K562 (cell line): ENCODE data around the gene EGLN1. TPM values are rescaled to one million over a fixed set of nuclear protein-coding genes. Genes with fewer than 3 reads are reported as not detected.

Experiments
- ATAC-seq: fragments of 200-7000 bp; cut with Tn5 transposase; 3 replicates; pipeline ENCODE4 v1.9.1; 2020; ENCODE audit warnings: moderate library complexity
- BruUV-seq: library from RNA; stranded (reverse); fragments of 400-500 nt; replicated peaks from 2 replicates; lab custom pipeline; 2021; lab: Mats Ljungman, UMichigan
- CTCF ChIA-PET: fragments of 300-600 bp; formaldehyde crosslinking; extraction: SDS; loops from one replicate; lab custom pipeline; 2021; ENCODE audit warnings: low intra/inter-chr PET ratio; lab: Yijun Ruan, JAX
- POLR2A ChIA-PET: fragments of 300-600, 350-650 bp; sonication (Branson Sonifier 250); formaldehyde crosslinking; extraction: SDS; loops from one replicate; lab custom pipeline; 2021; ENCODE audit warnings: antibody characterized with exemption, inconsistent platforms; lab: Yijun Ruan, JAX
- DNase-seq, 4 experiments: peaks; one replicate each; pipeline versions ENCODE4 v3.0.0 to v3.0.0-alpha.2; 2011 to 2018; ENCODE audit warnings: low spot score in 3 of 4, mixed read lengths in 3 of 4; ENCODE audit errors: extremely low read depth in 1 of 4
- FAIRE-seq: peaks from 2 replicates; lab custom pipeline; 2011; peaks lifted over from hg19 to GRCh38; lab: Jason Lieb, UNC
- H2AFZ ChIP-seq: 2 replicates; pipeline ENCODE4 v1.6.0; 2011; ENCODE audit warnings: low read depth, low read length, control low read depth, inconsistent platforms
- H3K27ac ChIP-seq: fragments of 200-600 bp; 3 replicates; pipeline ENCODE4 v1.8.0; 2011; ENCODE audit warnings: low read depth, mild to moderate bottlenecking, control low read depth, inconsistent platforms, low read length, moderate library complexity, mixed read lengths; ENCODE audit errors: extremely low read depth
- H3K27me3 ChIP-seq, 2 experiments: fragments of 300-600 bp in 1 of 2; 2 replicates in 1 of 2; 3 replicates in 1 of 2; pipeline versions ENCODE4 v1.6.0 to v1.8.0; 2011; ENCODE audit warnings: inconsistent platforms in 2 of 2, low read length in 2 of 2, mild to moderate bottlenecking in 1 of 2, mixed read lengths in 1 of 2, moderate library complexity in 1 of 2; ENCODE audit not compliant: control insufficient read depth in 2 of 2, insufficient read depth in 2 of 2
- H3K36me3 ChIP-seq: fragments of 300-600 bp; 3 replicates; pipeline ENCODE4 v1.8.0; 2011; ENCODE audit warnings: mild to moderate bottlenecking, low read length, inconsistent platforms; ENCODE audit not compliant: control insufficient read depth, insufficient read depth
- H3K4me1 ChIP-seq, 2 experiments: fragments of 200-600 bp in 1 of 2; replicated peaks in 1 of 2; 2 replicates in 1 of 2; 3 replicates in 1 of 2; pipeline versions ENCODE4 v1.5.1 to v1.8.0; 2011; ENCODE audit warnings: inconsistent platforms in 2 of 2, low read length in 2 of 2, mild to moderate bottlenecking in 1 of 2, mixed read lengths in 1 of 2, moderate library complexity in 1 of 2; ENCODE audit not compliant: control insufficient read depth in 2 of 2, insufficient read depth in 2 of 2
- H3K4me2 ChIP-seq: 2 replicates; pipeline ENCODE4 v1.6.1; 2011; ENCODE audit warnings: low read length, control low read depth, inconsistent platforms, mixed read lengths; ENCODE audit not compliant: insufficient read depth
- H3K4me3 ChIP-seq: fragments of 200-600 bp; sonication (generic), shearing (Covaris generic); 2 replicates; pipeline ENCODE4 v1.5.1; 2016; ENCODE audit warnings: control low read depth, inconsistent platforms
- H3K79me2 ChIP-seq: fragments of 200-600 bp; 3 replicates; pipeline ENCODE4 v1.8.0; 2011; ENCODE audit warnings: low read length, inconsistent platforms; ENCODE audit not compliant: control insufficient read depth, insufficient read depth
- H3K9ac ChIP-seq, 2 experiments: 2 replicates each; pipeline versions ENCODE4 v1.6.0 to v1.6.1; 2011; ENCODE audit warnings: low read depth in 2 of 2, low read length in 2 of 2, control low read depth in 1 of 2, inconsistent platforms in 1 of 2, mild to moderate bottlenecking in 1 of 2, mixed read lengths in 1 of 2; ENCODE audit not compliant: insufficient read depth in 1 of 2
- H3K9me1 ChIP-seq: one replicate; pipeline ENCODE4 v1.6.0; 2011; ENCODE audit warnings: inconsistent platforms, mild to moderate bottlenecking, low read length, moderate library complexity; ENCODE audit not compliant: control insufficient read depth, insufficient read depth
- H3K9me3 ChIP-seq: replicated peaks from 2 replicates; pipeline ENCODE4 v1.5.1; 2011; ENCODE audit warnings: low read depth, low read length, inconsistent platforms; ENCODE audit not compliant: control insufficient read depth, insufficient read depth
- H4K20me1 ChIP-seq: replicated peaks from 2 replicates; pipeline ENCODE4 v1.6.1; 2011; ENCODE audit warnings: low read length, inconsistent platforms, mixed read lengths; ENCODE audit not compliant: control insufficient read depth, insufficient read depth
- FOXJ3 ChIP-seq: sonication (generic); formaldehyde crosslinking; IDR thresholded peaks from 2 replicates; pipeline ENCODE4 v1.4.0; 2020; ENCODE audit warnings: mild to moderate bottlenecking, missing genetic modification reagents
- HIVEP1 ChIP-seq: fragments of 250-450 bp; sonication (Bioruptor Pico); IDR thresholded peaks from 2 replicates; pipeline ENCODE4 v1.4.0; 2020; ENCODE audit warnings: mild to moderate bottlenecking
- POLR2AphosphoS5 ChIP-seq: IDR thresholded peaks from 2 replicates; pipeline ENCODE4 v1.6.1; 2011; ENCODE audit warnings: mild to moderate bottlenecking, low read depth, low read length, moderate library complexity; ENCODE audit not compliant: control insufficient read depth, insufficient read depth
- TCF7 ChIP-seq: sonication (generic); IDR thresholded peaks from 2 replicates; pipeline ENCODE4 v1.6.1; 2016; ENCODE audit warnings: antibody characterized with exemption, borderline replicate concordance
- XRCC4 ChIP-seq: IDR thresholded peaks from one replicate; pipeline ENCODE4 v1.6.1; 2011; ENCODE audit not compliant: insufficient read depth, insufficient read length; ENCODE audit errors: extremely low read depth
- ZNF407 ChIP-seq: fragments of 450-650 bp; IDR thresholded peaks from 2 replicates; pipeline ENCODE4 v1.6.1; 2016; ENCODE audit warnings: low read depth
- ZNF785 ChIP-seq: fragments of 250-450 bp; sonication (Bioruptor Pico); IDR thresholded peaks from 2 replicates; pipeline ENCODE4 v1.4.0; 2020; ENCODE audit warnings: mild to moderate bottlenecking
- in situ Hi-C: fragments of 300-500 bp; cut with MboI; formaldehyde crosslinking; loops from 4 replicates; pipeline ENCODE4 v1.15.0; 2018; ENCODE audit warnings: inconsistent platforms, mixed read lengths
- intact Hi-C: fragments of 100-400 bp; cut with micrococcal nuclease; formaldehyde crosslinking; loops from 2 replicates; pipeline ENCODE4 v1.14.2; 2022
- polyA plus RNA-seq, 8 experiments: library from polyadenylated mRNA; depleted of rRNA in 4 of 8; stranded (reverse) in 5 of 8; unstranded in 3 of 8; fragments of >200 nt; fragmentation: Nextera tagmentation in 2 of 8; fragmentation: Illumina TruSeq in 1 of 8; extraction: Ambion mirVana in 2 of 8; extraction: Trizol in 1 of 8; gene quantifications; 2 replicates each; pipeline versions ENCODE4 v1.2.1 to v1.2.3, GENCODE V29; 2011 to 2014; ENCODE audit warnings: inconsistent platforms in 1 of 8, missing spikeins in 1 of 8
- total RNA-seq, 7 experiments: library from RNA; depleted of rRNA in 6 of 7; stranded (reverse); fragments of >200 nt in 6 of 7; fragmentation: Illumina TruSeq in 2 of 7; extraction: Trizol in 2 of 7; gene quantifications; 2 replicates each; pipeline versions ENCODE4 v1.2.1 to v1.2.3, GENCODE V29; 2011 to 2021; ENCODE audit warnings: low replicate concordance in 1 of 7
- TF ChIP-seq, protein P1 (sequence below): sonication (generic); formaldehyde crosslinking; IDR thresholded peaks from 2 replicates; pipeline ENCODE4 v1.8.0; 2022; ENCODE audit warnings: mild to moderate bottlenecking, missing genetic modification reagents

The EGLN1 gene
- total and polyA plus RNA-seq, 9 of the 15 experiments (the other 6 are each of a cell fraction or from before 2014, with no cell fraction given): 5.2 to 54.3 (median 24.6) TPM

GRCh38 chr1:231386466-231386865, 35.6 kb downstream of the EGLN1 start:
- intact Hi-C loops (no loop called here), in situ Hi-C loops (no loop called here)
- Histone ChIP-seq H3K4me1 (no peaks in the 10 kb centered on the region), H3K9me1 (no peaks in the 10 kb centered on the region), H3K4me3 (no peak overlapping the region), H3K9ac (no peak overlapping the region), H3K4me2 (no peak overlapping the region), H3K9me3 (no peaks in the 10 kb centered on the region), H3K36me3 (peaks cover 5% of the 10 kb centered on the region; the same call in 2 of the 3 replicates), H3K27ac (no peak overlapping the region), H3K27me3 (no peaks in the 10 kb centered on the region), H3K79me2 (peaks cover 91% of the 10 kb centered on the region), H2AFZ (no peak overlapping the region), H4K20me1 (peaks cover 5% of the 10 kb centered on the region; the same call in 1 of the 2 replicates)
- POLR2A ChIA-PET: interaction anchor here (0.6 to 1.6 kb wide), 6 partner anchors 9 to 175 kb away, joined by 3 to 4 read pairs (median 3); no protein-coding TSS in a partner anchor
- no peak for DNase-seq
- no peak for ATAC-seq
- no TSS peak for BruUV-seq
- CTCF ChIA-PET: no interaction called here
- no peak for FAIRE-seq
- no peak for TF ChIP-seq XRCC4
- no peak for TF ChIP-seq FOXJ3 (CRISPR knock-in tag)
- TF ChIP-seq HIVEP1 (CRISPR knock-in tag): no peak
- no peak for TF ChIP-seq ZNF785 (CRISPR knock-in tag)
- TF ChIP-seq POLR2AphosphoS5: no peak
- TF ChIP-seq TCF7: no peak
- no peak for TF ChIP-seq ZNF407
- TF ChIP-seq, protein P1, sequence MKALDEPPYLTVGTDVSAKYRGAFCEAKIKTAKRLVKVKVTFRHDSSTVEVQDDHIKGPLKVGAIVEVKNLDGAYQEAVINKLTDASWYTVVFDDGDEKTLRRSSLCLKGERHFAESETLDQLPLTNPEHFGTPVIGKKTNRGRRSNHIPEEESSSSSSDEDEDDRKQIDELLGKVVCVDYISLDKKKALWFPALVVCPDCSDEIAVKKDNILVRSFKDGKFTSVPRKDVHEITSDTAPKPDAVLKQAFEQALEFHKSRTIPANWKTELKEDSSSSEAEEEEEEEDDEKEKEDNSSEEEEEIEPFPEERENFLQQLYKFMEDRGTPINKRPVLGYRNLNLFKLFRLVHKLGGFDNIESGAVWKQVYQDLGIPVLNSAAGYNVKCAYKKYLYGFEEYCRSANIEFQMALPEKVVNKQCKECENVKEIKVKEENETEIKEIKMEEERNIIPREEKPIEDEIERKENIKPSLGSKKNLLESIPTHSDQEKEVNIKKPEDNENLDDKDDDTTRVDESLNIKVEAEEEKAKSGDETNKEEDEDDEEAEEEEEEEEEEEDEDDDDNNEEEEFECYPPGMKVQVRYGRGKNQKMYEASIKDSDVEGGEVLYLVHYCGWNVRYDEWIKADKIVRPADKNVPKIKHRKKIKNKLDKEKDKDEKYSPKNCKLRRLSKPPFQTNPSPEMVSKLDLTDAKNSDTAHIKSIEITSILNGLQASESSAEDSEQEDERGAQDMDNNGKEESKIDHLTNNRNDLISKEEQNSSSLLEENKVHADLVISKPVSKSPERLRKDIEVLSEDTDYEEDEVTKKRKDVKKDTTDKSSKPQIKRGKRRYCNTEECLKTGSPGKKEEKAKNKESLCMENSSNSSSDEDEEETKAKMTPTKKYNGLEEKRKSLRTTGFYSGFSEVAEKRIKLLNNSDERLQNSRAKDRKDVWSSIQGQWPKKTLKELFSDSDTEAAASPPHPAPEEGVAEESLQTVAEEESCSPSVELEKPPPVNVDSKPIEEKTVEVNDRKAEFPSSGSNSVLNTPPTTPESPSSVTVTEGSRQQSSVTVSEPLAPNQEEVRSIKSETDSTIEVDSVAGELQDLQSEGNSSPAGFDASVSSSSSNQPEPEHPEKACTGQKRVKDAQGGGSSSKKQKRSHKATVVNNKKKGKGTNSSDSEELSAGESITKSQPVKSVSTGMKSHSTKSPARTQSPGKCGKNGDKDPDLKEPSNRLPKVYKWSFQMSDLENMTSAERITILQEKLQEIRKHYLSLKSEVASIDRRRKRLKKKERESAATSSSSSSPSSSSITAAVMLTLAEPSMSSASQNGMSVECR (CRISPR knock-in tag): no peak
